ENCODE results near the gene BMERB1.

- TF ChIP-seq CTCF (IDR thresholded peaks at IDR 0.05; ENCODE audit: insufficient read depth, low read depth, low read length): no peak
- no peak for TF ChIP-seq EZH2 (IDR thresholded peaks at IDR 0.05; ENCODE audit: insufficient read depth, low read length)
These were observed 30.2 kb downstream of the BMERB1 start for GRCh38 chr16:15464401-15465186.

Measured in astrocyte (in vitro differentiated cells and primary cell).